Neural cell (in vitro differentiated cells): ENCODE results near the gene OFD1. TPM values are rescaled to one million over a fixed set of nuclear protein-coding genes. Genes with fewer than 3 reads are reported as not detected.
"Not testable (repeated sequence)": the region's sequence is repeated elsewhere in the genome, so short reads cannot be mapped to it uniquely, and the experiment has no call there.

Experiments
- H2AFZ ChIP-seq: fragments of 200-600, 300-800 bp; sonication (generic), shearing (Covaris generic); 2 replicates; pipeline ENCODE4 v1.6.0; 2014; ENCODE audit warnings: low read depth, mild to moderate bottlenecking, antibody characterized with exemption, low read length, moderate library complexity
- H3F3A ChIP-seq: fragments of 200-600 bp; shearing (Covaris generic); 2 replicates; pipeline ENCODE4 v1.6.1; 2016; ENCODE audit warnings: mild to moderate bottlenecking, moderate library complexity, mixed read lengths, antibody characterized with exemption, low read length; ENCODE audit not compliant: insufficient read depth, poor library complexity, severe bottlenecking
- H3K27ac ChIP-seq: fragments of 200-600, 300-800 bp; sonication (generic), shearing (Covaris generic); 2 replicates; pipeline ENCODE4 v1.5.1; 2014; ENCODE audit warnings: mild to moderate bottlenecking, low read length, moderate library complexity
- H3K27me3 ChIP-seq: fragments of 300-800, 200-600 bp; sonication (generic), shearing (Covaris generic); 2 replicates; pipeline ENCODE4 v1.6.0; 2014; ENCODE audit warnings: mild to moderate bottlenecking, low read depth, low read length, moderate library complexity; ENCODE audit not compliant: insufficient read depth
- H3K36me3 ChIP-seq: fragments of 300-800, 200-600 bp; sonication (generic), shearing (Covaris generic); 2 replicates; pipeline ENCODE4 v1.5.1; 2014; ENCODE audit warnings: mild to moderate bottlenecking, antibody characterized with exemption, low read length, moderate library complexity; ENCODE audit not compliant: insufficient read depth
- H3K4me2 ChIP-seq: fragments of 300-800, 200-600 bp; sonication (generic), shearing (Covaris generic); 2 replicates; pipeline ENCODE4 v1.6.0; 2014; ENCODE audit warnings: mild to moderate bottlenecking, low read length
- H3K4me3 ChIP-seq: fragments of 300-800, 200-600 bp; sonication (generic), shearing (Covaris generic); 2 replicates; pipeline ENCODE4 v1.5.1; 2014; ENCODE audit warnings: mild to moderate bottlenecking, low read length, moderate library complexity
- H3K79me2 ChIP-seq: fragments of 200-600 bp; shearing (Covaris generic); replicated peaks from 2 replicates; pipeline ENCODE4 v1.6.0; 2014; ENCODE audit warnings: mild to moderate bottlenecking, low read length, moderate library complexity; ENCODE audit not compliant: insufficient read depth
- H3K9ac ChIP-seq: fragments of 300-800, 200-600 bp; sonication (generic), shearing (Covaris generic); 2 replicates; pipeline ENCODE4 v1.6.1; 2016; ENCODE audit warnings: mild to moderate bottlenecking, low read length, mixed read lengths
- H3K9me2 ChIP-seq: fragments of 200-600 bp; shearing (Covaris generic); 2 replicates; pipeline ENCODE4 v1.6.1; 2016; ENCODE audit warnings: mild to moderate bottlenecking, low read length, mixed read lengths; ENCODE audit not compliant: insufficient read depth
- H3K9me3 ChIP-seq: fragments of 200-600, 300-800 bp; sonication (generic), shearing (Covaris generic); 2 replicates; pipeline ENCODE4 v1.6.1; 2016; ENCODE audit warnings: mild to moderate bottlenecking, mixed run types, low read length, moderate library complexity, mixed read lengths
- H4K20me1 ChIP-seq: fragments of 200-600 bp; shearing (Covaris generic); 2 replicates; pipeline ENCODE4 v1.6.1; 2016; ENCODE audit warnings: mild to moderate bottlenecking, mixed run types; ENCODE audit not compliant: insufficient read depth
- EP300 ChIP-seq: fragments of 450-650 bp; conservative IDR thresholded peaks from 2 replicates; pipeline ENCODE4 v1.6.1; 2014; ENCODE audit warnings: antibody characterized with exemption, mild to moderate bottlenecking, moderate library complexity; ENCODE audit not compliant: poor library complexity, severe bottlenecking
- POLR2AphosphoS5 ChIP-seq: IDR thresholded peaks from 2 replicates; pipeline ENCODE4 v1.6.1; 2012
- SMC3 ChIP-seq: fragments of 450-650 bp; conservative IDR thresholded peaks from 2 replicates; pipeline ENCODE4 v1.6.1; 2014; ENCODE audit warnings: antibody characterized with exemption, mild to moderate bottlenecking, moderate library complexity; ENCODE audit not compliant: poor library complexity
- TAF1 ChIP-seq: IDR thresholded peaks from 2 replicates; pipeline ENCODE4 v1.6.1; 2012; ENCODE audit warnings: low read depth
- polyA plus RNA-seq: library from polyadenylated mRNA; depleted of rRNA; stranded (reverse); fragments of >200 nt; gene quantifications from 2 replicates; pipeline ENCODE4 v1.2.3, GENCODE V29; 2014
- TF ChIP-seq, protein P1 (sequence below): IDR thresholded peaks from 2 replicates; pipeline ENCODE4 v1.6.1; 2012; ENCODE audit warnings: borderline replicate concordance

OFD1 gene
- polyA plus RNA-seq, 1 donor from 2014 or later, result 35.1 TPM

DNA sequence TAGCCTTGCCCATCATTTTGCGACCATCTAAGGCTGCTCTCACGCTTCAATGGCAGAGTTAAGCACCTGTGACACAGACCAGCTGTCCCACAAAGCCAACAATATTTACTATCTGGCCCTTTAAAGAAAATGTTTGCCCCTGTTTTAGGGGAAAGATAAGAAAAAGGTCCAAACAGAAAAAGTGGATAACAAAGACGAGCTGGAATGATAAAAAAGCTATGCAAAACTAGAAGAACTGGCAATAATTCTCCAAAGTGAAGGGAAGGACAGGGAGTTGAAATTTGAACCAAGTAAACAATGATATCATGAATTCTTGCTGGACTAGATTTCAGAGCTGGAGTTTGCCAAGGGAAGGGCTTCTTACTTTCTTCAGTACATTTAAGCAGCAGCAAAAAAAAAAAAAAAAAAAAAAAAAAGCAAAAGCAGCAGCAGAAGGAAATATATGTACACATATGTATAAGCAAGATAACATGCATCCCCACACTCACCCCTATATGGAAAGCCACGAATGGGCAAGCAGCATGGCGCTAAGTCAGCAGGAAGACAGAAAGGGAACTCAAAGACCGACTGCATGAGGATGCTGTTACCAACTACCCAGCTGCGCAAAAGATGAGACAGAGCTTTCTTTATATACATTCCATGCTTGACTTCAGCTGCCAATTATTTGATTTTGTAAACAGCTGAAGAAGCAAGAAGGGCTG lies 12.6 kb upstream of the OFD1 start:
- Histone ChIP-seq H3K36me3 (no peaks in the 10 kb centered on the region), H3K79me2 (peaks cover 4% of the 10 kb centered on the region), H3K9me2 (no peaks in the 10 kb centered on the region), H3K27me3 (no peaks in the 10 kb centered on the region), H3K9ac (no peak overlapping the region), H3K4me2 (no peak overlapping the region), H3K9me3 (no peaks in the 10 kb centered on the region), H4K20me1 (no peaks in the 10 kb centered on the region), H2AFZ (no peak overlapping the region), H3F3A (no peaks in the 10 kb centered on the region), H3K4me3 (no peak overlapping the region), H3K27ac (no peak overlapping the region)
- TF ChIP-seq EP300, result no peak
- no peak for TF ChIP-seq POLR2AphosphoS5
- TF ChIP-seq TAF1, result no peak
- TF ChIP-seq, protein P1, sequence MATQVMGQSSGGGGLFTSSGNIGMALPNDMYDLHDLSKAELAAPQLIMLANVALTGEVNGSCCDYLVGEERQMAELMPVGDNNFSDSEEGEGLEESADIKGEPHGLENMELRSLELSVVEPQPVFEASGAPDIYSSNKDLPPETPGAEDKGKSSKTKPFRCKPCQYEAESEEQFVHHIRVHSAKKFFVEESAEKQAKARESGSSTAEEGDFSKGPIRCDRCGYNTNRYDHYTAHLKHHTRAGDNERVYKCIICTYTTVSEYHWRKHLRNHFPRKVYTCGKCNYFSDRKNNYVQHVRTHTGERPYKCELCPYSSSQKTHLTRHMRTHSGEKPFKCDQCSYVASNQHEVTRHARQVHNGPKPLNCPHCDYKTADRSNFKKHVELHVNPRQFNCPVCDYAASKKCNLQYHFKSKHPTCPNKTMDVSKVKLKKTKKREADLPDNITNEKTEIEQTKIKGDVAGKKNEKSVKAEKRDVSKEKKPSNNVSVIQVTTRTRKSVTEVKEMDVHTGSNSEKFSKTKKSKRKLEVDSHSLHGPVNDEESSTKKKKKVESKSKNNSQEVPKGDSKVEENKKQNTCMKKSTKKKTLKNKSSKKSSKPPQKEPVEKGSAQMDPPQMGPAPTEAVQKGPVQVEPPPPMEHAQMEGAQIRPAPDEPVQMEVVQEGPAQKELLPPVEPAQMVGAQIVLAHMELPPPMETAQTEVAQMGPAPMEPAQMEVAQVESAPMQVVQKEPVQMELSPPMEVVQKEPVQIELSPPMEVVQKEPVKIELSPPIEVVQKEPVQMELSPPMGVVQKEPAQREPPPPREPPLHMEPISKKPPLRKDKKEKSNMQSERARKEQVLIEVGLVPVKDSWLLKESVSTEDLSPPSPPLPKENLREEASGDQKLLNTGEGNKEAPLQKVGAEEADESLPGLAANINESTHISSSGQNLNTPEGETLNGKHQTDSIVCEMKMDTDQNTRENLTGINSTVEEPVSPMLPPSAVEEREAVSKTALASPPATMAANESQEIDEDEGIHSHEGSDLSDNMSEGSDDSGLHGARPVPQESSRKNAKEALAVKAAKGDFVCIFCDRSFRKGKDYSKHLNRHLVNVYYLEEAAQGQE, result no peak
- no peak for TF ChIP-seq SMC3

DNA sequence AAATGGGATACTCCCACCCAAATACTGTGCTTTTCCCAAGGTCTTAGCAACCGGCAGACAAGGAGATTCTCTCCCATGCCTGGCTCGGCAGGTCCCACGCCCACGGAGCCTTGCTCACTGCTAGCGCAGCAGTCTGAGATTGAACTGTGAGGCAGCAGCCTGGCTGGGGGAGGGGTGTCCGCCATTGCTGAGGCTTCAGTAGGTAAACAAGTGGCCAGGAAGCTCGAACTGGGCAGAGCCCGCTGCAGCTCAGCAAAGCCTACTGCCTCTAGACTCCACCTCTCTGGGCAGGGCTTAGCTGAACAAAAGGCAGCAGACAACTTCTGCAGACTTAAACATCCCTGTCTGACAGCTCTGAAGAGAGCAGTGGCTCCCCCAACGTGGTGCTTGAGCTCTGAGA lies 9.7 kb upstream of the OFD1 start:
- H3K27ac ChIP-seq, H3K79me2 ChIP-seq, H3K4me3 ChIP-seq, H4K20me1 ChIP-seq, H3K27me3 ChIP-seq, H2AFZ ChIP-seq, H3K9me3 ChIP-seq, H3K36me3 ChIP-seq, H3K9me2 ChIP-seq, H3F3A ChIP-seq, H3K4me2 ChIP-seq, H3K9ac ChIP-seq: not testable (repeated sequence)

DNA sequence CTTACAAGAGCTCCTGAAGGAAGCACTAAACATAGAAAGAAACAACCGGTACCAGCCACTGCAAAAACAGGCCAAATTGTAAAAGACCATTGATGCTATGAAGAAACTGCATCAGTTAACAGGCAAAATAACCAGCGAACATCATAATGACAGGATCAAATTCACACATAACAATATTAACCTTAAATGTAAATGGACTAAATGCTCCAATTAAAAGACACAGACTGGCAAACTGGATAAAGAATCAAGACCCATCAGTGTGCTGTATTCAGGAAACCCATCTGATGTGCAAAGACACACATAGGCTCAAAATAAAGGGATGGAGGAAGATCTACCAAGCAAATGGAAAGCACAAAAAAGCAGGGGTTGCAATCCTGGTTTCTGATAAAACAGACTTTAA lies 8.0 kb upstream of the OFD1 start:
- H3K36me3 ChIP-seq, H3K4me3 ChIP-seq, H3K9me3 ChIP-seq, H3K79me2 ChIP-seq, H3K9ac ChIP-seq, H2AFZ ChIP-seq, H3K27me3 ChIP-seq, H3K27ac ChIP-seq, H3K4me2 ChIP-seq, H3F3A ChIP-seq, H4K20me1 ChIP-seq, H3K9me2 ChIP-seq: not testable (repeated sequence)

DNA sequence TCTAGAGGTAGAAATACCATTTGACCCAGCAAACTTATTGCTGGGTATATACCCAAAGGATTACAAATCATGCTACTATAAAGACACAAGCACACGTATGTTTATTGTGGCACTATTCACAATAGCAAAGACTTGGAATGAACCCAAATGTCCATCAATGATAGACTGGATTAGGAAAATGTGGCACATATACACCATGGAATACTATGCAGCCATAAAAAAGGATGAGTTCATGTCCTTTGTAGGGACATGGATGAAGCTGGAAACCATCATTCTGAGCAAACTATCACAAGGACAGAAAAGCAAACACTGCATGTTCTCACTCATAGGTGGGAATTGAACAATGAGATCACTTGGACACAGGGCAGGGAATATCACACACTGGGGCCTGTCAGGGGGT lies 4.0 kb upstream of the OFD1 start:
- not testable (repeated sequence) for H3K9me3 ChIP-seq, H3K27ac ChIP-seq, H3K4me2 ChIP-seq, H3K36me3 ChIP-seq, H2AFZ ChIP-seq, H3K27me3 ChIP-seq, H3K9me2 ChIP-seq, H3K9ac ChIP-seq, H3F3A ChIP-seq, H3K4me3 ChIP-seq, H4K20me1 ChIP-seq
- peaks cover 19% of the 10 kb centered on the region for H3K79me2 ChIP-seq
